ENCODE data around the gene SPG7. TPM values are rescaled to one million over a fixed set of nuclear protein-coding genes. Genes with fewer than 3 reads are reported as not detected.

Gene SPG7
- total and polyA plus RNA-seq, 4 donors = 34.5 to 102 (median 49.5) TPM

DNA sequence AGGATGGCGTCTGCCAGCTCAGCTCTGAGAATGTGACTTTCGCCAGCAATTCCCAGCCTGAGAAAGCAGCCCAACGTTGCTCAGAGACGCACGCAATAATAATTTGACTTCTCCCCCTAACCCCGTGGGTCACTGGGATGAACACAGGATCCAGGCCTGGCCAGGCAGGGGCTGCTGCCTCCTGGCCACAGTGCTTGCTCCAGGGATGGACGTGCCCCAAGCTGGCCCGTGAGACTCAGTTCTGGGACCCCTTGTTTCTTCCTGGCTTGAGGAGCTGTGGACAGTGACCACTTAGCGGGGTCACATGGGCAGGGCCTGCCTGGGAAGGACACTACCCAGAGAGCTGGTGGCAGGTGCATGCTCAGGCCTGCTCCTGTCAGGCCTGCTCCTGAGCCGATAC, 91.7 kb downstream of the SPG7 start:
- WGBS = 92% methylated on average over 10 of the region's 10 CpGs

DNA sequence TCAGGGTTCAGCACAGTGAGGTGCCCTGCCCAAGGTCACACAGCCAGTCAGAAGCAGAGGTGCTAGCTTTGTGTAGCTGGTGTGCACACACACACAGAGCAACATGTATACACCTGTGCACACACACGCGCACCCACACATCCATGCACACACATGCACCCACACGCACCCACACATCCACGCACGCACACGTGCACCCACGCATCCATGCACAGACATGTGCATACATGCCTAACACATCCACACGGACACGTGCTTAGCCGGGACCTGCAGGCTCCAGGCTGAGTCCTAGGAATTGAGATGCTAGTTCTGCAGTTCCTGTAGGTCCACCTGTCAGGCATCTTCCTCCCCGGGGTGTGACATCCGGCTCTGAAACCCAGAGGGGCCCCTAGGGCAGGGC, 92.2 kb downstream of the SPG7 start:
- no peaks in the 10 kb centered on the region for H3K27me3 ChIP-seq (ENCODE audit: control insufficient read depth in 4 of 4, insufficient read depth in 4 of 4, low read length in 3 of 4)
- 81% methylated on average over 12 of the region's 12 CpGs for WGBS
- DNase-seq (ENCODE audit: low spot score) = no peak
- no peak overlapping the region for H3K4me3 ChIP-seq (ENCODE audit: low read depth in 1 of 3, low read length in 3 of 3)
- H3K9ac ChIP-seq (ENCODE audit: low read depth in 1 of 2, low read length in 2 of 2) = no peak overlapping the region
- no peaks in the 10 kb centered on the region for H3K36me3 ChIP-seq (ENCODE audit: control insufficient read depth in 4 of 4, insufficient read depth in 3 of 4, low read depth in 1 of 4, low read length in 3 of 4)
- no peaks in the 10 kb centered on the region for H3K9me3 ChIP-seq (ENCODE audit: control insufficient read depth in 4 of 4, low read length in 3 of 4)
- no peak overlapping the region for H3K27ac ChIP-seq (ENCODE audit: low read depth in 1 of 2, low read length in 2 of 2)
- no peak for TF ChIP-seq FOXA2 (IDR thresholded peaks at IDR 0.05)
- no peak for TF ChIP-seq SP1 (IDR thresholded peaks at IDR 0.05)
- TF ChIP-seq, protein P1, sequence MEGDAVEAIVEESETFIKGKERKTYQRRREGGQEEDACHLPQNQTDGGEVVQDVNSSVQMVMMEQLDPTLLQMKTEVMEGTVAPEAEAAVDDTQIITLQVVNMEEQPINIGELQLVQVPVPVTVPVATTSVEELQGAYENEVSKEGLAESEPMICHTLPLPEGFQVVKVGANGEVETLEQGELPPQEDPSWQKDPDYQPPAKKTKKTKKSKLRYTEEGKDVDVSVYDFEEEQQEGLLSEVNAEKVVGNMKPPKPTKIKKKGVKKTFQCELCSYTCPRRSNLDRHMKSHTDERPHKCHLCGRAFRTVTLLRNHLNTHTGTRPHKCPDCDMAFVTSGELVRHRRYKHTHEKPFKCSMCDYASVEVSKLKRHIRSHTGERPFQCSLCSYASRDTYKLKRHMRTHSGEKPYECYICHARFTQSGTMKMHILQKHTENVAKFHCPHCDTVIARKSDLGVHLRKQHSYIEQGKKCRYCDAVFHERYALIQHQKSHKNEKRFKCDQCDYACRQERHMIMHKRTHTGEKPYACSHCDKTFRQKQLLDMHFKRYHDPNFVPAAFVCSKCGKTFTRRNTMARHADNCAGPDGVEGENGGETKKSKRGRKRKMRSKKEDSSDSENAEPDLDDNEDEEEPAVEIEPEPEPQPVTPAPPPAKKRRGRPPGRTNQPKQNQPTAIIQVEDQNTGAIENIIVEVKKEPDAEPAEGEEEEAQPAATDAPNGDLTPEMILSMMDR (IDR thresholded peaks at IDR 0.05; ENCODE audit: low read depth, low read length, missing input control) = no peak
- no peak for TF ChIP-seq NR2F2 (IDR thresholded peaks at IDR 0.05)
- TF ChIP-seq, protein P2, sequence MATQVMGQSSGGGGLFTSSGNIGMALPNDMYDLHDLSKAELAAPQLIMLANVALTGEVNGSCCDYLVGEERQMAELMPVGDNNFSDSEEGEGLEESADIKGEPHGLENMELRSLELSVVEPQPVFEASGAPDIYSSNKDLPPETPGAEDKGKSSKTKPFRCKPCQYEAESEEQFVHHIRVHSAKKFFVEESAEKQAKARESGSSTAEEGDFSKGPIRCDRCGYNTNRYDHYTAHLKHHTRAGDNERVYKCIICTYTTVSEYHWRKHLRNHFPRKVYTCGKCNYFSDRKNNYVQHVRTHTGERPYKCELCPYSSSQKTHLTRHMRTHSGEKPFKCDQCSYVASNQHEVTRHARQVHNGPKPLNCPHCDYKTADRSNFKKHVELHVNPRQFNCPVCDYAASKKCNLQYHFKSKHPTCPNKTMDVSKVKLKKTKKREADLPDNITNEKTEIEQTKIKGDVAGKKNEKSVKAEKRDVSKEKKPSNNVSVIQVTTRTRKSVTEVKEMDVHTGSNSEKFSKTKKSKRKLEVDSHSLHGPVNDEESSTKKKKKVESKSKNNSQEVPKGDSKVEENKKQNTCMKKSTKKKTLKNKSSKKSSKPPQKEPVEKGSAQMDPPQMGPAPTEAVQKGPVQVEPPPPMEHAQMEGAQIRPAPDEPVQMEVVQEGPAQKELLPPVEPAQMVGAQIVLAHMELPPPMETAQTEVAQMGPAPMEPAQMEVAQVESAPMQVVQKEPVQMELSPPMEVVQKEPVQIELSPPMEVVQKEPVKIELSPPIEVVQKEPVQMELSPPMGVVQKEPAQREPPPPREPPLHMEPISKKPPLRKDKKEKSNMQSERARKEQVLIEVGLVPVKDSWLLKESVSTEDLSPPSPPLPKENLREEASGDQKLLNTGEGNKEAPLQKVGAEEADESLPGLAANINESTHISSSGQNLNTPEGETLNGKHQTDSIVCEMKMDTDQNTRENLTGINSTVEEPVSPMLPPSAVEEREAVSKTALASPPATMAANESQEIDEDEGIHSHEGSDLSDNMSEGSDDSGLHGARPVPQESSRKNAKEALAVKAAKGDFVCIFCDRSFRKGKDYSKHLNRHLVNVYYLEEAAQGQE (IDR thresholded peaks at IDR 0.05) = no peak
- H3K4me1 ChIP-seq (ENCODE audit: control insufficient read depth in 4 of 4, insufficient read depth in 4 of 4, low read length in 3 of 4) = no peaks in the 10 kb centered on the region

More for the DNA sequence above, 91.7 kb downstream of the SPG7 start:
- Histone ChIP-seq H3K36me3 (ENCODE audit: control insufficient read depth in 4 of 4, insufficient read depth in 3 of 4, low read depth in 1 of 4, low read length in 3 of 4) (no peaks in the 10 kb centered on the region), H3K9me3 (ENCODE audit: control insufficient read depth in 4 of 4, low read length in 3 of 4) (no peaks in the 10 kb centered on the region), H3K9ac (ENCODE audit: low read depth in 1 of 2, low read length in 2 of 2) (no peak overlapping the region), H3K4me3 (ENCODE audit: low read depth in 1 of 3, low read length in 3 of 3) (no peak overlapping the region), H3K27ac (ENCODE audit: low read depth in 1 of 2, low read length in 2 of 2) (no peak overlapping the region), H3K4me1 (ENCODE audit: control insufficient read depth in 4 of 4, insufficient read depth in 4 of 4, low read length in 3 of 4) (no peaks in the 10 kb centered on the region), H3K27me3 (ENCODE audit: control insufficient read depth in 4 of 4, insufficient read depth in 4 of 4, low read length in 3 of 4) (no peaks in the 10 kb centered on the region)
- TF ChIP-seq, protein P3, sequence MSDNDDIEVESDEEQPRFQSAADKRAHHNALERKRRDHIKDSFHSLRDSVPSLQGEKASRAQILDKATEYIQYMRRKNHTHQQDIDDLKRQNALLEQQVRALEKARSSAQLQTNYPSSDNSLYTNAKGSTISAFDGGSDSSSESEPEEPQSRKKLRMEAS (IDR thresholded peaks at IDR 0.05) = no peak
- TF ChIP-seq RXRA (IDR thresholded peaks at IDR 0.05) (no peak), SP1 (IDR thresholded peaks at IDR 0.05) (no peak), GABPA (IDR thresholded peaks at IDR 0.05 in 1 of 2, conservative IDR thresholded peaks at IDR 0.05 in 1 of 2) (no peak), FOXA1 (IDR thresholded peaks at IDR 0.05) (no peak)
- TF ChIP-seq, protein P1 (IDR thresholded peaks at IDR 0.05; ENCODE audit: low read depth, low read length, missing input control) = no peak
- DNase-seq (ENCODE audit: low spot score) = no peak

DNA sequence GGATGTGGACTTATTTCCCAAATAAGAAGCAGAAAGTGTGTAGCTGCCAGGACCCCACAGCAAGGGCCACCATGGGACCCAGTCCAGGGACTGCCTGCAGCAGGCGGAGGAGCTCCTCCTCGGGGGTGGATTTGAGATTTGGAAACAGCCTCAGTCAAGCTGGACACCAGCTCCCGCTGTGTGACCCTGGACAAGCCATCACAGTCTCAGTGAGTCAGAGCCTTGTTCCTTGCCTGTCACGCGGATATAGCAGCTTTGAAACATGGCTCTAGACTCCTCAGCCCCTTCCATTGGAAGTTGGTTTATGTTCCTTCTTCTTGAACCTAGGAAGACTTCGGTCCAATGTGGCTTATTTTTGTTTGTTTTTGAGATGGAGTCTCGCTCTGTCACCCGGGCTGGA, 92.8 kb downstream of the SPG7 start:
- Histone ChIP-seq H3K36me3 (ENCODE audit: control insufficient read depth in 4 of 4, insufficient read depth in 3 of 4, low read depth in 1 of 4, low read length in 3 of 4) (no peaks in the 10 kb centered on the region), H3K27ac (ENCODE audit: low read depth in 1 of 2, low read length in 2 of 2) (no peak overlapping the region), H3K4me3 (ENCODE audit: low read depth in 1 of 3, low read length in 3 of 3) (no peak overlapping the region), H3K9me3 (ENCODE audit: control insufficient read depth in 4 of 4, low read length in 3 of 4) (no peaks in the 10 kb centered on the region), H3K4me1 (ENCODE audit: control insufficient read depth in 4 of 4, insufficient read depth in 4 of 4, low read length in 3 of 4) (no peaks in the 10 kb centered on the region), H3K27me3 (ENCODE audit: control insufficient read depth in 4 of 4, insufficient read depth in 4 of 4, low read length in 3 of 4) (no peaks in the 10 kb centered on the region), H3K9ac (ENCODE audit: low read depth in 1 of 2, low read length in 2 of 2) (no peak overlapping the region)
- 83% methylated on average over 8 of the region's 8 CpGs for WGBS
- TF ChIP-seq YY1 (IDR thresholded peaks at IDR 0.05) = no peak
- no peak for TF ChIP-seq FOXA1 (IDR thresholded peaks at IDR 0.05)
- no peak for TF ChIP-seq RXRA (IDR thresholded peaks at IDR 0.05)
- no peak for TF ChIP-seq EGR1 (IDR thresholded peaks at IDR 0.05; ENCODE audit: low read depth in 2 of 2)
- no peak for TF ChIP-seq FOXA2 (IDR thresholded peaks at IDR 0.05)
- TF ChIP-seq, protein P4, sequence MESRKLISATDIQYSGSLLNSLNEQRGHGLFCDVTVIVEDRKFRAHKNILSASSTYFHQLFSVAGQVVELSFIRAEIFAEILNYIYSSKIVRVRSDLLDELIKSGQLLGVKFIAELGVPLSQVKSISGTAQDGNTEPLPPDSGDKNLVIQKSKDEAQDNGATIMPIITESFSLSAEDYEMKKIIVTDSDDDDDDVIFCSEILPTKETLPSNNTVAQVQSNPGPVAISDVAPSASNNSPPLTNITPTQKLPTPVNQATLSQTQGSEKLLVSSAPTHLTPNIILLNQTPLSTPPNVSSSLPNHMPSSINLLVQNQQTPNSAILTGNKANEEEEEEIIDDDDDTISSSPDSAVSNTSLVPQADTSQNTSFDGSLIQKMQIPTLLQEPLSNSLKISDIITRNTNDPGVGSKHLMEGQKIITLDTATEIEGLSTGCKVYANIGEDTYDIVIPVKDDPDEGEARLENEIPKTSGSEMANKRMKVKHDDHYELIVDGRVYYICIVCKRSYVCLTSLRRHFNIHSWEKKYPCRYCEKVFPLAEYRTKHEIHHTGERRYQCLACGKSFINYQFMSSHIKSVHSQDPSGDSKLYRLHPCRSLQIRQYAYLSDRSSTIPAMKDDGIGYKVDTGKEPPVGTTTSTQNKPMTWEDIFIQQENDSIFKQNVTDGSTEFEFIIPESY (IDR thresholded peaks at IDR 0.05) = no peak
- no peak for DNase-seq (ENCODE audit: low spot score)
